IMR-90 (cell line): ENCODE results near the gene CAPN2.

Experiments
- CTCF ChIP-seq: conservative IDR thresholded peaks from 2 replicates; pipeline ENCODE4 v1.5.1; 2012; ENCODE audit warnings: mild to moderate bottlenecking, low read depth, low read length, improper control_type of control experiment
- MAFK ChIP-seq: IDR thresholded peaks from 2 replicates; pipeline ENCODE4 v1.6.1; 2012; ENCODE audit warnings: low read depth, low read length, improper control_type of control experiment
- MAZ ChIP-seq: IDR thresholded peaks from 2 replicates; pipeline ENCODE4 v1.6.1; 2012; ENCODE audit warnings: low read depth, mild to moderate bottlenecking, low read length, improper control_type of control experiment, moderate library complexity, borderline replicate concordance
- NFE2L2 ChIP-seq: fragments of 150-350 bp; IDR thresholded peaks from 2 replicates; pipeline ENCODE4 v1.6.1; 2016; ENCODE audit warnings: low read depth, mild to moderate bottlenecking, low read length
- POLR2A ChIP-seq: IDR thresholded peaks from 2 replicates; pipeline ENCODE4 v1.6.1; 2012; ENCODE audit warnings: mild to moderate bottlenecking, low read depth, low read length
- RAD21 ChIP-seq: IDR thresholded peaks from 2 replicates; pipeline ENCODE4 v1.6.1; 2012; ENCODE audit warnings: low read length, improper control_type of control experiment
- RCOR1 ChIP-seq: IDR thresholded peaks from 2 replicates; pipeline ENCODE4 v1.6.1; 2012; ENCODE audit warnings: mild to moderate bottlenecking, low read length, improper control_type of control experiment; ENCODE audit not compliant: insufficient replicate concordance
- RFX5 ChIP-seq: IDR thresholded peaks from 2 replicates; pipeline ENCODE4 v1.8.0; 2012; ENCODE audit warnings: low read depth, mild to moderate bottlenecking, low read length, moderate library complexity
- SMC3 ChIP-seq: fragments of 150-350 bp; IDR thresholded peaks from 2 replicates; pipeline ENCODE4 v1.6.1; 2016; ENCODE audit warnings: low read depth, mild to moderate bottlenecking, antibody characterized with exemption, low read length, moderate library complexity
- TF ChIP-seq, protein P1 (sequence below): fragments of 150-350 bp; IDR thresholded peaks from 2 replicates; pipeline ENCODE4 v1.6.1; 2017; ENCODE audit warnings: mild to moderate bottlenecking, antibody characterized with exemption, low read length, low read depth

- TF ChIP-seq RCOR1 = no peak
- TF ChIP-seq CTCF = no peak
- TF ChIP-seq, protein P1, sequence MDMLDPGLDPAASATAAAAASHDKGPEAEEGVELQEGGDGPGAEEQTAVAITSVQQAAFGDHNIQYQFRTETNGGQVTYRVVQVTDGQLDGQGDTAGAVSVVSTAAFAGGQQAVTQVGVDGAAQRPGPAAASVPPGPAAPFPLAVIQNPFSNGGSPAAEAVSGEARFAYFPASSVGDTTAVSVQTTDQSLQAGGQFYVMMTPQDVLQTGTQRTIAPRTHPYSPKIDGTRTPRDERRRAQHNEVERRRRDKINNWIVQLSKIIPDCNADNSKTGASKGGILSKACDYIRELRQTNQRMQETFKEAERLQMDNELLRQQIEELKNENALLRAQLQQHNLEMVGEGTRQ = no peak
- no peak for TF ChIP-seq SMC3
- TF ChIP-seq RAD21 = no peak
- TF ChIP-seq POLR2A = no peak
- no peak for TF ChIP-seq RFX5
- no peak for TF ChIP-seq MAFK
- no peak for TF ChIP-seq NFE2L2
- no peak for TF ChIP-seq MAZ
Measured at GRCh38 chr1:223680188-223680587, 32.2 kb upstream of the CAPN2 start.
